Spleen (tissue), 7 donors: ENCODE measurements around the gene EVI5.

Source experiments
- CTCF ChIP-seq, 11 experiments: fragments of 200-600 bp in 7 of 11; fragments of 450-650 bp in 4 of 11; sonication (generic) in 4 of 11; IDR thresholded peaks in 8 of 11; conservative IDR thresholded peaks in 3 of 11; 1 replicate in 7 of 11; 2 replicates in 4 of 11; pipeline versions ENCODE4 v1.4.0 to v1.8.0; 2016 to 2021; ENCODE audit warnings: antibody characterized with exemption in 11 of 11, inconsistent platforms in 4 of 11, mild to moderate bottlenecking in 1 of 11
- POLR2AphosphoS5 ChIP-seq, 3 donors: sonication (generic); formaldehyde crosslinking; IDR thresholded peaks; one replicate each; pipeline ENCODE4 v1.5.1; 2017; ENCODE audit warnings: antibody characterized with exemption in 3 of 3
- donor health status: DM: no; HTN: no; CAD: no; lungs with moderate emphysema.
- donor health status: DM: no; HTN: no; CAD: no.
- donor health status: DM: no; HTN: no; CAD: no.

- TF ChIP-seq POLR2AphosphoS5 (IDR thresholded peaks at IDR 0.05) (no peak), CTCF (IDR thresholded peaks at IDR 0.05 in 8 of 11, conservative IDR thresholded peaks at IDR 0.05 in 3 of 11) (peak in 1 of 11 experiments; percentile 12)
Observed at GRCh38 chr1:92461364-92462097, 323.4 kb downstream of the EVI5 start.
